HG03457 (cell line): ENCODE measurements around the gene OTOG.

ENCODE experiments used
- ATAC-seq: cut with Tn5 transposase; IDR thresholded peaks from one replicate; pipeline ENCODE4 v1.9.1; 2021; ENCODE audit warnings: moderate number of reproducible peaks; ENCODE audit not compliant: unreplicated experiment

The OTOG gene, protein sequence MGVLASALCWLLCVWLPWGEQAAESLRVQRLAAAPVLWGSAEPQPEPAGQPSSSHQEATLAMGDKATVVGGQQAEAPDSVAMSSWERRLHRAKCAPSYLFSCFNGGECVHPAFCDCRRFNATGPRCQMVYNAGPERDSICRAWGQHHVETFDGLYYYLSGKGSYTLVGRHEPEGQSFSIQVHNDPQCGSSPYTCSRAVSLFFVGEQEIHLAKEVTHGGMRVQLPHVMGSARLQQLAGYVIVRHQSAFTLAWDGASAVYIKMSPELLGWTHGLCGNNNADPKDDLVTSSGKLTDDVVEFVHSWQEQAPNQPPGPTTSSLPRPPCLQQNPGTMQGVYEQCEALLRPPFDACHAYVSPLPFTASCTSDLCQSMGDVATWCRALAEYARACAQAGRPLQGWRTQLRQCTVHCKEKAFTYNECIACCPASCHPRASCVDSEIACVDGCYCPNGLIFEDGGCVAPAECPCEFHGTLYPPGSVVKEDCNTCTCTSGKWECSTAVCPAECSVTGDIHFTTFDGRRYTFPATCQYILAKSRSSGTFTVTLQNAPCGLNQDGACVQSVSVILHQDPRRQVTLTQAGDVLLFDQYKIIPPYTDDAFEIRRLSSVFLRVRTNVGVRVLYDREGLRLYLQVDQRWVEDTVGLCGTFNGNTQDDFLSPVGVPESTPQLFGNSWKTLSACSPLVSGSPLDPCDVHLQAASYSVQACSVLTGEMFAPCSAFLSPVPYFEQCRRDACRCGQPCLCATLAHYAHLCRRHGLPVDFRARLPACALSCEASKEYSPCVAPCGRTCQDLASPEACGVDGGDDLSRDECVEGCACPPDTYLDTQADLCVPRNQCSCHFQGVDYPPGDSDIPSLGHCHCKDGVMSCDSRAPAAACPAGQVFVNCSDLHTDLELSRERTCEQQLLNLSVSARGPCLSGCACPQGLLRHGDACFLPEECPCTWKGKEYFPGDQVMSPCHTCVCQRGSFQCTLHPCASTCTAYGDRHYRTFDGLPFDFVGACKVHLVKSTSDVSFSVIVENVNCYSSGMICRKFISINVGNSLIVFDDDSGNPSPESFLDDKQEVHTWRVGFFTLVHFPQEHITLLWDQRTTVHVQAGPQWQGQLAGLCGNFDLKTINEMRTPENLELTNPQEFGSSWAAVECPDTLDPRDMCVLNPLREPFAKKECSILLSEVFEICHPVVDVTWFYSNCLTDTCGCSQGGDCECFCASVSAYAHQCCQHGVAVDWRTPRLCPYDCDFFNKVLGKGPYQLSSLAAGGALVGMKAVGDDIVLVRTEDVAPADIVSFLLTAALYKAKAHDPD (N-terminal part only)

DNA sequence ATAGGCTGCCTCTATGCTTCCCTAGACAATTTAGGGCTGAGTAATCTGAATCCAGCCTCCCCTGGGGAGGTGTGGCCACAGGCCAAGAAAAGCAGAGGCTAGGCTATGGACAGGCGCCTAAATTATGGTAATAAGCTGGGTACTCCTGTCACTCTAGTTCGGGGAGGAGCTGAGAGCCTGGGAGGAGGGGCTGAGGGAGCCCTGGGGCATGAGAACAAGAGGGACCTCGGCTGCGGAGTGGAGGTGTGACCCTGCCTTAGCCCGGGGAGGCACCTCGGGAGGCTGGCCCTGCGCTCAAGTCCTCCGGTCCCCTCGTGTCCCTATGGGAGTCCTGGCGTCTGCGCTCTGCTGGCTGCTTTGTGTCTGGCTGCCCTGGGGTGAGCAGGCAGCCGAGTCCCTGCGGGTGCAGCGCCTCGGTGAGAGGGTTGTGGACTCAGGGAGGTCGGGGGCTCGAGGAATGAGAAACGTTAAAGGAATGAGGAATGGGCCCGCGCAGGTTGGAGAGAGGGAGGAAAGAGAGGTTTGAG, at the start of gene OTOG:
TSS of gene OTOG (plus strand) at position 209 of the 527 bp plus-strand sequence. CDS start at position 323, 114 bp downstream.
- no peak for ATAC-seq

DNA sequence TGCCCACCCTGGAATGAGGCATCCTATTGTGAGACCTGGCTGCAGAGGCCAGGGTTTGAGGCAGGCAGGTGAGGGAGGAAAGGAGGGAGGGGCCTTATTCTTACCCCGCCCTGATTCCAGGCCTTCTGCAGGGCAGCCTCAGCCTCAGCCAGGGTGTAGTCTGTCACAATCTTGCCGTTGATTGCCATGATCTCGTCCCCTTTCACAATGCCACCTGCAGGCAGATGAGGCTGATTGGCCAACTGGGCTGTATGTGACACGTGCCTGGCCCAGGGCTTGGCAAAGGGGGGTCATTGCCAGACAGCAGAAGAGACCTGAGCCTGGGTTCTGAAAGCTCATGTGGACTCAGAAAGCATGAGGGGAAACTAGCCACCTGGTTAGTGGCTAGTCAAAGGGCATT, 49.0 kb upstream of the OTOG start:
- ATAC-seq: no peak

- no peak for ATAC-seq
These were observed 48.6 kb upstream of the OTOG start for GRCh38 chr11:17498475-17498874.

GRCh38 chr11:17500673-17501072, 46.4 kb upstream of the OTOG start:
- no peak for ATAC-seq

- no peak for ATAC-seq
These were observed 44.4 kb upstream of the OTOG start for GRCh38 chr11:17502630-17503029.

GRCh38 chr11:17504330-17505107, 42.5 kb upstream of the OTOG start:
- no peak for ATAC-seq

- ATAC-seq: no peak
These were observed 41.9 kb upstream of the OTOG start for GRCh38 chr11:17505146-17505545.

DNA sequence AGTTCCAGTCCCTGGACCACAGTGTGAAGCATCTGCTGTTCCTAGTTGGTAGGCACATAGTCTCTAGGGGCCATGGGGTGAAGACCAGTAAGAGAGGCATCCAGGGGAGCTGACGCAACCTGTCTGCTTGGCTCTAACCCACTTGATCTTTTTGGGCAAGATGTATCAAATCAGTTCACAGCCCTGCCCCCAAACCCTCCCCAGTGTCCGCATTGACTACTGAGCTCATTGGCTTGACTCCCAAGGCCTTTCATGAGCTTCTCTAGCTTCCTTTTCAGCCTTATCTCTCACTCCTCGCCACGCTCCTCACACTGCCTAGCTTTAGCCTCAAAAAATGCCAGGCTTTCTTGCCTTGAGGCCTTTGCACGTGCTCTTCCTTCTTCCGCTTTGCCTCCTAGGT, 40.7 kb upstream of the OTOG start:
- ATAC-seq: no peak

GRCh38 chr11:17506942-17507341, 40.1 kb upstream of the OTOG start:
- ATAC-seq: no peak

GRCh38 chr11:17507773-17508172, 39.3 kb upstream of the OTOG start:
- no peak for ATAC-seq

GRCh38 chr11:17508306-17508705, 38.8 kb upstream of the OTOG start:
- ATAC-seq: no peak

- ATAC-seq: no peak
These were observed 38.3 kb upstream of the OTOG start for GRCh38 chr11:17508791-17509190.

- no peak for ATAC-seq
These were observed 36.4 kb upstream of the OTOG start for GRCh38 chr11:17510507-17511206.

DNA sequence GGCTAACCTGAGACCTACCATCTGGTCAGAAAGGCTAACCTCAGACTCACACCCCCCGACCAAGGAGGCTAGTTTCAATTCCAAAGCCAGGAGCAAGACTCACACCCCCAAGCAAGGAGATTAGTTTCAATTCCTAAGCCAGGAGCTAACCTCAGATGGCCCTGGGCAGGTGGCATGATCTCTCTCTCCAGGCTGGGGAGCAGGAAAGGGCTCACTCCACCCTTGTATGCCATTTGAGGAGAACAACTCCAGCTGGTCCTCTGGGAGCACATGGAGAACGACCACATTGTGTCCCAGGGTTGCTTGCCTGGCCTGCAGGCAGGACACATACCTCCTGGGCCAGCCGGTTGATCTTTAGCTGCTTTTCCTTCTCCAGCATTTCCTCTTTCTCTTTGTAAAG, 35.5 kb upstream of the OTOG start:
- no peak for ATAC-seq

DNA sequence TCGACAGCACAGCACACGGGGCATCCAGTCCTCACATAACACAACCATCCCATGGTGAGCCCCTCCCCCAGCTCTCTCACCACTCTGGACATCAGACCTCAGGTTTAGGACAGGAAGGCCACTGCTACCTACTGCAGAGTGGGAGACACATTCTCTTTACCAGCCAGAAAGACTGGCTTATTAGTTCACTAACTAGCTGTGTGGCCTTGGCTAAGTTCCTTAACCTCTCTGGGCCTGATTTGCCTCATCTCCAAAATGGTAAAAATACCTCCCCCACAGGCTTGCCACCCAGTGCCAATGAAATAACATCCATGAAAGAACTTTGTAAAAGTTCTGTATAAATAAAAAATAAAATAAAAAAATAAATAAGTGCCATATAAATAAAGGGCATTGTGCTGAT, 35.0 kb upstream of the OTOG start:
- ATAC-seq: no peak

DNA sequence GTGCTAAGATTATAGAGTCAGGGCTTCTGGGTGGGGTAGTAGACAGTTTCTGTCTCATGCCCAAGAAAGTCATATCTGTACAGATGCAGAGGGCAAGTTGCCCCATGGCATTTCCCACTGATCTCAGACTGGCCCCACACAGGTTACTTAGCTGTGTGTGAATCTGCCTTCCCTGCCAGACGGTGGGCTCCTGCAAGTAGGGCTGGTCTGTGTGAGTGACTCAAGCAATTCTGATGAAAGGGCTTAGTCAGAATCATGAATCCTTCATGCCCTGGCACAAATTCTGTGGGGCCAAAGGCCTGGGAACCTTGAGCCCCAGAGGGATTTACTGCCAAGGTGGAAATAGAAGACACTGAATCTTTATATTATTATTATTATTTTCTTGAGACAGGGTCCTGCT, 33.2 kb upstream of the OTOG start:
- ATAC-seq: no peak

DNA sequence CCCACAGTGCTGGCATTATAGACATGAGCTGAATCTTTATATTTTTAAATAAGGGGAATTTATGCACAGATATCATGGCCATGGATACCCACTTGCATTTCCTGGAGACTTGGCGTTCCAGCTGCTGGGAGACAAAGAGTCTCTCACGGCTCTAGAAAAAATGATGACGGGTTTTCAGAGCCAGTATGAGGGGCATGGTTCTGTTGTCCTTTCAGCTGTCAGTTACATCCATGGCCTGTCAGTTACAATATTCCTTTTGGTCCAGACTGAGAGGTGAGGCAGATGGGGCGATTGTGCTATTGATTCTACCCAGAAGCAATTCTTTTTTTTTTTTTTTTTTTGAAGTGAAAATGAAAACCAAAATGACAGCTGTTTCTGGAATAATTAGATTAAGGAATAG, 32.6 kb upstream of the OTOG start:
- no peak for ATAC-seq

- ATAC-seq: no peak
These were observed 31.4 kb upstream of the OTOG start for GRCh38 chr11:17515443-17516176.
